GM12873 (cell line): Measurements from ENCODE around the gene MAPT.

Experiments used
- TF ChIP-seq, protein P1 (sequence below): IDR thresholded peaks from 2 replicates; pipeline ENCODE4 v1.5.1; 2012; ENCODE audit warnings: low read depth, mild to moderate bottlenecking, moderate library complexity, low read length, control low read depth; ENCODE audit not compliant: insufficient read depth; ENCODE audit errors: missing control alignments

MAPT gene

GRCh38 chr17:45851873-45852272, 42.5 kb upstream of the MAPT start:
- TF ChIP-seq, protein P1, sequence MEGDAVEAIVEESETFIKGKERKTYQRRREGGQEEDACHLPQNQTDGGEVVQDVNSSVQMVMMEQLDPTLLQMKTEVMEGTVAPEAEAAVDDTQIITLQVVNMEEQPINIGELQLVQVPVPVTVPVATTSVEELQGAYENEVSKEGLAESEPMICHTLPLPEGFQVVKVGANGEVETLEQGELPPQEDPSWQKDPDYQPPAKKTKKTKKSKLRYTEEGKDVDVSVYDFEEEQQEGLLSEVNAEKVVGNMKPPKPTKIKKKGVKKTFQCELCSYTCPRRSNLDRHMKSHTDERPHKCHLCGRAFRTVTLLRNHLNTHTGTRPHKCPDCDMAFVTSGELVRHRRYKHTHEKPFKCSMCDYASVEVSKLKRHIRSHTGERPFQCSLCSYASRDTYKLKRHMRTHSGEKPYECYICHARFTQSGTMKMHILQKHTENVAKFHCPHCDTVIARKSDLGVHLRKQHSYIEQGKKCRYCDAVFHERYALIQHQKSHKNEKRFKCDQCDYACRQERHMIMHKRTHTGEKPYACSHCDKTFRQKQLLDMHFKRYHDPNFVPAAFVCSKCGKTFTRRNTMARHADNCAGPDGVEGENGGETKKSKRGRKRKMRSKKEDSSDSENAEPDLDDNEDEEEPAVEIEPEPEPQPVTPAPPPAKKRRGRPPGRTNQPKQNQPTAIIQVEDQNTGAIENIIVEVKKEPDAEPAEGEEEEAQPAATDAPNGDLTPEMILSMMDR = no peak

DNA sequence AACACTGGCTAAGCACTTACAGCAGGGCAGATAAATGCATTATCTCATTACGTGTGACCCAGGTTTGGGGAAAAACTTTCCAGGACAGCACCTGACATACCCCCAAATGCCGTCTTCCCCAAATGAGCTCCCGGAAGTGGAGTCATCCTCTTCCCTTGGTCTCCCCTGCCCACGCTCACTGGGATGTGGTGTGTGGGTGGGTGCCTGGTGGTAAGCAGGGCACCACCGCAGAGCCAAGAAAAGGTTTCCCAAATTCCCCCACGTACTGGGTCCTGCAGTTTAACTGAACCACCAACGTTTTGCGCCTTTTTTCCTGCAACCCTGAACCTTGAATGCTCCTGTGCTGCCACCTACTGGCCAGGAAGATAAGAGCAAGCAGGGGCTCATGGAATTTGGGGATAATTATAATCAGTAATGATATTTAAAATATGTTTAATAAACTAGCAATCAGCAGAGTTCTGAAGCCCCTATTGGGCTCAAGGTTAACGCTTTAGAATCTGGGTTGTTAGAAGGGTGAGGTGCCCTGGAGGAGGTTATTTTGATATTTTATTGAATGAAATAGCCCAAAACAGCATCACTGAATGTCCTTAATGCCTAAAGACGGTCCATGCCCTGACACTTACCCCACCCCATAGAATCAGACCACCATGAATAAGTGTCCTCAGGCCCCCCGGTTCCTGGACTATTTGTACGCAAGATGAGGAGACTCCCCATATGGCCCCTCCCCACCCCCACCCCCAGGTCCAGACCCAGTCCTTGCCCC, 41.6 kb upstream of the MAPT start:
- TF ChIP-seq, protein P1 = peak; percentile 78

DNA sequence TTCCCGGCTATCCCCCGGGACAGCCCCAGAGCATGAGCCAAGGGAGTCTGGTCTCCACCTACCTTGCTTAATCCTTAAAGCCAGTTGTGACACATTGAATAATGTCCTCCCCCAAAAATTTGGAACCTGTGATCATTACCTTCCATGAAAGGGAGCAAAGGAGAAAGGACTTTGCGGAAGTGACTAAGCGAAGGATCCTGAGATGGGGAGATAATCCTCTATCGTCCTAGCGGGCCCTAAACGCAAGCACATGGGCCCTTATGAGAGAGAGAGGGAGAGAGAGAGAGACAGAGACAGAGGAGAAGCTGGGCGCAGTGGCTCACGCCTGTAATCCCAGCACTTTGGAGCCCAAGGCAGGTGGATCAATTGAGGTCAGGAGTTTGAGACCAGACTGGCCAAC, 40.1 kb upstream of the MAPT start:
- TF ChIP-seq, protein P1 = no peak

DNA sequence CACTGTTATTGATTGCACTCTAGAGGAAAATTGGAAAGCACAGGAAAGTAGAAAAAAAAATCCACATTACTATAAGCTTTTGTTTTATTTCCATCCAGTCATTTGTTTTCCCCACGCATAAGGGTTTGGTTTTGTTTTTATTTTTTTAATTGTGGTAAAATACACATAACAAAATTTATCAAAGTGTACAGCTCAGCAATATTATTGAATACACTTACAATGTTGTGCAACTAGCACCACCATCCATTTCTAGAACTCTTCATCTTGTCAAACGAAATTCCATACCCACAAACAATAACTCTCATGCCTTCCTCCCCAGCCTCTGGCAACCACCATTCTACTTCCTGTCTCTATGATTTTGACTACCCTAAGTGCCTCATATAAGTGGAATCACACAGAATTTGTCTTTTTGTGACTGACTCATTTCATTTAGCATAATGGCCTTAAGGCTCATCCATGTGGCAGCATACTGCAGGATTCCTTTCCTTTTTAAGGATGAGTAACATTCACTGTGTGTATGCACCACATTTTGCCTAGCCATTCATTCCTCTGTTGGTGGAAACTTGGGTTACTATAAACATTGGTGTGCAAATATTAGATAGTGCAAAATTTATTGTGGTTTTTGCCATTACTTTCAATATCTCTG, 38.5 kb upstream of the MAPT start:
- TF ChIP-seq, protein P1 = no peak

GRCh38 chr17:45857977-45858708, 36.2 kb upstream of the MAPT start:
- TF ChIP-seq, protein P1 = no peak

GRCh38 chr17:45861165-45861564, 33.2 kb upstream of the MAPT start:
- TF ChIP-seq, protein P1 = no peak

DNA sequence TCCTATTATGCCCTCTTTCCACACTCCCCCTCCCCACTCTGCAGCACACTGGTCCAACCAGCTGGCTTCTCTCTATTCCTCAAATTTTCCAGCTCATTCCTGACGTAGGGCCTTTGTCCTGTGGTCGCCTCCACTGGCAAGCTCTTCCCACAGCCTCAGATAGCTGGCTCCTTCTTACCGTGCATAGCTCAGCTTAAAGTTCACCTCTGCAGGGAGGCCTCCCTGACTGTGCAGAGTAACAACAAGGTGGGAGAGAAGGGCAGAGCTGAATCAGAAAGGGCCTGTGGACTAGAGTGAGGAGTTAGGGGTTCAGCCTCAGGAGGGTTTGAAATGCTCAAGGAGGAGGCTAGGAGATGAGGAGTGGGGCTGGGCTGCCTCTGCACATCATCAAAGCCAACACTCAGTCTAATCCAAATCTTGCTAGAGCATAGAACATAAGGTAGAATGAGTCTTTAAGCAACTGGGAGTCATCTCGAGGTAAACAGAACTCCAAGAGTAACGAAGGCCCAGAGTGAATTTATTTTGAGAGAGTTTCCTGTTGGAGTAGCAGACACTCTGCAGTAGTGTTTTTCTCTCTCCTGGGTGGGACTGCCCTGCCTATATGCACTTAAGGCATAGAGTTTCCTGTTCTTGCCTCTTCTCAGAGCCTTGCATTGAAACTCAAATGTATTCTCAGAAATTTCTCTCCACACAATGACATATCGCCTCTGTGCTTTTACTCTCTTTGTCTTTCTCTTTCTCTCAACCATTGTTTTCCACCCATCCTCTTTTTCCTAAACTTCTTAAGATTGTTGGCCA, 30.3 kb upstream of the MAPT start:
- TF ChIP-seq, protein P1 = no peak
